ENCODE measurements around the gene KIAA1755. TPM values are rescaled to one million over a fixed set of nuclear protein-coding genes. Genes with fewer than 3 reads are reported as not detected.

KIAA1755 gene
- total RNA-seq, 1 donor from 2014 or later, result 0.06 TPM

DNA sequence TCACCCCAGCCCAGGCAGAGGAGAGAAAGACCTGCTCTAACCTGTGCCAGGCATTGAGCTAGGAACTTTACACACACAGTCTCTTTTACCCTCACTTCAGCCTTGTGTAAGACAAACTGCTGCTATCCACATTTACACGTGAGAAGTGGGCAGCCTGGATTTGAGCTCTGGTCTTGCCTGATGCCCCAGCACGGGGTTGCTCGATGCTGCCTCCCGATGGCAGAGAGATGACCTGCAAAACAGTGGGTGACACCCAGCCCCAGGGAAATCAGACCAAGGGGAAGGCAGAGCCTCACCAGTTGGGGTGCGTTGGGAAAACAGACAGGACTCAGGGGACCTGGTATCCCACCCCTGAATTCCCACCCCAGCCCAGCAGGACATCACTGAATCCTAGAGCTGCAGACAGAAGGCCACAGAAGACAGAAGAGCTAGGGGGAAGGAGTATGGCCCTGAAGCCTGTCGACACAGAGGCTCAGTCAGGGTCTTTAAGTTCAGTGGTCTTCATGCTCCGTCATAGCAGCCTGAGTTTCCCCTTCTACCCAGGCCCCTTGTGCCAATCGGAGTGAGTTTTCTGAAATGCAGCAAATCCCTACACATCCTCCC lies 44.4 kb upstream of the KIAA1755 start:
- DNase-seq (ENCODE audit: low read depth), result no peak

DNA sequence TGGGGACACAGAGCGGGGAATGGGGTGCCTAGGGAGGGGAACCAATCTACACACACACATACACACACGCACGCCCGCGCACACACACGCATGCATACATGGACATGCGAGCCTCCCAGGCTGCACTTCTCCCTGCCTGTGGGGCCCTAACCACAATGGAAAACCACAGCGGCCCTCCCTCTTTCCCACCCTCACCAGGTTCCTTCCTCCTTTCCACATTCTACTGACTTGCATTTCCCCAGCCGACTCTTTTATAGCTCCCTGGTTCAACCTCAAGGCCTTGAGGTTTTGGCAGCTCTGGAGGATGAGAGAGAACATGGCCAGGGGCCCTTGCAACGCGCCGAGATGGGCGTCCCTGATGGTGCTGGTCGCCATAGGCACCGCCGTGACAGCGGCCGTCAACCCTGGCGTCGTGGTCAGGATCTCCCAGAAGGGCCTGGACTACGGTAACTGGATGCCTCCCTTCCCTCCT lies 43.4 kb upstream of the KIAA1755 start, which contains the start of gene BPI:
BPI (plus strand) TSS at position 249 of the 472 bp plus-strand sequence; CDS start at position 317, 68 bp downstream.
- H3K4me3 ChIP-seq (ENCODE audit: low read depth, low read length), result no peak within 1 kb of the TSS
- TF ChIP-seq, protein P1, sequence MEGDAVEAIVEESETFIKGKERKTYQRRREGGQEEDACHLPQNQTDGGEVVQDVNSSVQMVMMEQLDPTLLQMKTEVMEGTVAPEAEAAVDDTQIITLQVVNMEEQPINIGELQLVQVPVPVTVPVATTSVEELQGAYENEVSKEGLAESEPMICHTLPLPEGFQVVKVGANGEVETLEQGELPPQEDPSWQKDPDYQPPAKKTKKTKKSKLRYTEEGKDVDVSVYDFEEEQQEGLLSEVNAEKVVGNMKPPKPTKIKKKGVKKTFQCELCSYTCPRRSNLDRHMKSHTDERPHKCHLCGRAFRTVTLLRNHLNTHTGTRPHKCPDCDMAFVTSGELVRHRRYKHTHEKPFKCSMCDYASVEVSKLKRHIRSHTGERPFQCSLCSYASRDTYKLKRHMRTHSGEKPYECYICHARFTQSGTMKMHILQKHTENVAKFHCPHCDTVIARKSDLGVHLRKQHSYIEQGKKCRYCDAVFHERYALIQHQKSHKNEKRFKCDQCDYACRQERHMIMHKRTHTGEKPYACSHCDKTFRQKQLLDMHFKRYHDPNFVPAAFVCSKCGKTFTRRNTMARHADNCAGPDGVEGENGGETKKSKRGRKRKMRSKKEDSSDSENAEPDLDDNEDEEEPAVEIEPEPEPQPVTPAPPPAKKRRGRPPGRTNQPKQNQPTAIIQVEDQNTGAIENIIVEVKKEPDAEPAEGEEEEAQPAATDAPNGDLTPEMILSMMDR (conservative IDR thresholded peaks at IDR 0.05; ENCODE audit: low read depth, low read length), result no peak
- no peak for DNase-seq (ENCODE audit: low read depth)

More for the DNA sequence above, 44.4 kb upstream of the KIAA1755 start:
- TF ChIP-seq, protein P1 (conservative IDR thresholded peaks at IDR 0.05; ENCODE audit: low read depth, low read length), result peak; percentile 81
- no peak overlapping the region for H3K4me3 ChIP-seq (ENCODE audit: low read depth, low read length)

DNA sequence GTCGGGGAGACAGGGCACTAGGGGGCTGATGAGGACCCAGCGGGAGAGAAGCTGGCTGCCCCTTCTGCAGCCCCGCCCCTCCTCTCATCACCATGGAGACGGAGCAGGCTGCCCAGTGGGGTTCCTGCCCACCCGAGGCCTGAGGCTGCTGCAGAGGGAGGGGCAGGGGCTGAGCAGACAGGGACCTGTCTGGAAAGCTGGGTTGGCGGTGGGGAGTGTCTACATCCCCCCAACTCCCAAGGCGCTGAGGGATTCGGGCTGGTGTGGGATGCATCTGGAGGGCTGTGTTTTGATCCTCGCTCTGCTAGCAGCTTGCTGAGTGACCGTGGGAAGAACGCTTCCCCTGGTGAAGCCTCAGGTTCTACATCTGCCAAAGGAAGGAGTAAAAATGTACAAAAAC lies 42.3 kb upstream of the KIAA1755 start:
- no peak for DNase-seq (ENCODE audit: low read depth)
- H3K4me3 ChIP-seq (ENCODE audit: low read depth, low read length), result no peak overlapping the region
- TF ChIP-seq, protein P1 (conservative IDR thresholded peaks at IDR 0.05; ENCODE audit: low read depth, low read length), result no peak

DNA sequence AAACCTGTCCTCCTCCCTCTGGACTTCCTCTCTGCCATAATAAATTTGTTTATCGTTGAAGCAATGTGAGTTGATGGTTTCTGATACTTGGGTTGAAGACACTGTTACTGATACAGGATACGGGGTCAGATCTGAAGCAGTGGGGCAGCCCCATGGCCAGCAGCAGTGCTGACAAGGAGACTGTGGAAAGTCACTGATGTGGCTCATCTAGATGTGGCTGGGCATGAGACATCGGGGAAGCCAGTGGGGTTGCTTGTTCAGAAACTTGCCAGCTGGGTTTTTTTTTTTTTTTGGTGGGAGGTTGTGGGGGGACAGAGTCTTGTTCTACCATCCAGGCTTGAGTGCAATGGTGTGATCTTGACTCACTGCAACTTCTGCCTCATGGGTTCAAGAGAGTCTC lies 40.8 kb upstream of the KIAA1755 start:
- no peak overlapping the region for H3K4me3 ChIP-seq (ENCODE audit: low read depth, low read length)
- no peak for DNase-seq (ENCODE audit: low read depth)
- TF ChIP-seq, protein P1 (conservative IDR thresholded peaks at IDR 0.05; ENCODE audit: low read depth, low read length), result no peak

DNA sequence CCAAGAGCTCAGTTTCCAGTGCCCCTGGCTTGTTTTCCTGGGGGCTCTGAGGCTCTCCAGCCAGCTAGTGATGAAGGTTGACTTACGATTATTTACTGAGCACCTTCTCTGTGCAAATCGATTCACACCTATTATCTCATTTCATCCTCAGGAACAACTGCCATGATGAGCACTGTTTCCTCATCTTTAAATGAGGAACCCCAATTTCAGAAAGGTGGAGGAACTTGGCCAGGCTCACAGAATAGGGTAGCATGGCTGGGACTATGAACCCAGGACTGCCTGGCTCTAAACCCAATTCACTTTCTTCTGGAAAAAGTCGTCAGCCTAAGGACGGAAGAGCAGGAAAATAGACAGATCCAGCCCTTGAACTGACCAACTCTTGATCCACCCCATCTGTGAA lies 39.9 kb upstream of the KIAA1755 start:
- TF ChIP-seq, protein P1 (conservative IDR thresholded peaks at IDR 0.05; ENCODE audit: low read depth, low read length), result no peak
- H3K4me3 ChIP-seq (ENCODE audit: low read depth, low read length), result no peak overlapping the region

DNA sequence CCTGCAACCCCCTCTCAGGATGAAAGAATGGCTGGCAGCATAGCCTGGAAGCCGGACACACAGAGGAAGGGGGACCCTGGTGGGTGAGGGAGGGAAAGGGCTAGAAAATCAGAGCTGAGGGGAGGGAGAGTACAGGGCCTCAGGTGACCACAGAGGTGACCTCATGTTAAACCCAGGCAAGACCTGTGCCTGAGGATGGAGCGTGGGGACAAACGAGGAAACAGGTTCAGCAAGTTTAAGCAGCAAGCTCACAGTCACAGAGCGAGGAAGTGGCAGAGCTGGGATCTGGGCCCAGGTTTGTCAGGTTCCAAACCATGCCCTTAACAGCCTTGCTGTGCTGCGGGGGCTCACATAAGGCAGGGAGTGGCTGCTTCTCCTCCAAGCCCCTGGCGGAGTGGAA lies 39.4 kb upstream of the KIAA1755 start:
- DNase-seq (ENCODE audit: low read depth), result no peak
- no peak overlapping the region for H3K4me3 ChIP-seq (ENCODE audit: low read depth, low read length)
- TF ChIP-seq, protein P1 (conservative IDR thresholded peaks at IDR 0.05; ENCODE audit: low read depth, low read length), result no peak

More for the DNA sequence above, 39.9 kb upstream of the KIAA1755 start:
- DNase-seq (ENCODE audit: low read depth), result no peak

DNA sequence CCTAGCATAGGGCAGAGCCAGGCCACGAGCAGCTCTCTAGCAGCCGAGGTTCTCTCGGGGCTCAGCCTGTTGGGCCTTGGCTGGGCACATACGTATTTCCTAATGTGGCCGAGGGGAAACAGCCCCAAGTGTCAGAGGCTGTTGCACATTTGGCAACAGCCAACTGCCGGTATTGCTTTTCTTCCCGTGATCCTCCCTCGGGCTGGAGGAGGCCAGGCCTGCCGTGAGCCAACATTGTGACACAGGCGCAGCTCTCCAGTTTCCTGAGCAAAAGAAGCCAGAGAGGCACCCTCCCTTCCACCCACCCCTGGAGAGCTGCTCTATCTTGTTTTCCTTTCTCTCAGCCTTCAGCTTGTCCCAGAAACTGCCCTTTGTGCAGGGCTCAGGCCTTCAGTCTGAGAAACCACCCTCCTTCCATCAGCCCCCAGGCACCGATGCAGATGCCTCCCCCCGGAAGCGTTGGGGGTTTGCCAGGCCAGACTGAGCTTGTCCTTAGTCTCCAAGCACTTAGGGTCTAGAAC lies 38.3 kb upstream of the KIAA1755 start:
- H3K4me3 ChIP-seq (ENCODE audit: low read depth, low read length), result no peak overlapping the region
- TF ChIP-seq, protein P1 (conservative IDR thresholded peaks at IDR 0.05; ENCODE audit: low read depth, low read length), result no peak
- DNase-seq (ENCODE audit: low read depth), result no peak
